GM12878 (cell line): ENCODE measurements around the gene CXXC4. TPM values are rescaled to one million over a fixed set of nuclear protein-coding genes. Genes with fewer than 3 reads are reported as not detected.

Experiments
- ATAC-seq: fragments of 200-7000 bp; cut with Tn5 transposase; 3 replicates; pipeline ENCODE4 v1.9.1; 2020; ENCODE audit warnings: mild to moderate bottlenecking, moderate library complexity
- BruUV-seq: library from RNA; stranded (reverse); fragments of 400-500 nt; replicated peaks from 2 replicates; lab custom pipeline; 2021; lab: Mats Ljungman, UMichigan
- CTCF ChIA-PET: fragments of 300-600 bp; sonication (Branson Sonifier 250); formaldehyde crosslinking; extraction: SDS; loops from one replicate; lab custom pipeline; 2021; ENCODE audit warnings: inconsistent platforms; lab: Yijun Ruan, JAX
- POLR2A ChIA-PET: fragments of 350-600 bp; formaldehyde crosslinking; extraction: SDS; loops from one replicate; lab custom pipeline; 2021; ENCODE audit warnings: inconsistent platforms; lab: Charles Lee
- RAD21 ChIA-PET: fragments of 300-600 bp; sonication (Branson Sonifier 250); formaldehyde crosslinking; loops from one replicate; lab custom pipeline; 2023; ENCODE audit warnings: antibody characterized with exemption; ENCODE audit not compliant: unreplicated experiment; lab: Charles Lee
- SMC1A ChIA-PET: fragments of 300-600 bp; sonication (Branson Sonifier 250); formaldehyde crosslinking; loops from one replicate; lab custom pipeline; 2023; ENCODE audit not compliant: unreplicated experiment, uncharacterized antibody; lab: Charles Lee
- DNase-seq: peaks from one replicate; pipeline ENCODE4 v3.0.0-alpha.2; 2011; ENCODE audit warnings: low read depth, low spot score
- FAIRE-seq: peaks from 3 replicates; lab custom pipeline; 2011; peaks lifted over from hg19 to GRCh38; lab: Jason Lieb, UNC
- H2AFZ ChIP-seq: 2 replicates; pipeline ENCODE4 v1.6.0; 2011; ENCODE audit warnings: low read depth, low read length, control low read depth; ENCODE audit not compliant: control insufficient read depth
- H3K27ac ChIP-seq: 2 replicates; pipeline ENCODE4 v1.5.1; 2011; ENCODE audit warnings: control low read depth; ENCODE audit not compliant: control insufficient read depth, insufficient read depth
- H3K27me3 ChIP-seq, 2 experiments: replicated peaks in 1 of 2; 2 replicates each; pipeline versions ENCODE4 v1.6.0 to v1.6.1; 2011; ENCODE audit warnings: low read length in 1 of 2; ENCODE audit not compliant: control insufficient read depth in 2 of 2, insufficient read depth in 2 of 2
- H3K36me3 ChIP-seq, 2 experiments: 2 replicates each; pipeline ENCODE4 v1.5.1; 2011; ENCODE audit warnings: low read length in 1 of 2; ENCODE audit not compliant: control insufficient read depth in 2 of 2, insufficient read depth in 2 of 2
- H3K4me1 ChIP-seq: 2 replicates; pipeline ENCODE4 v1.6.1; 2011; ENCODE audit warnings: mild to moderate bottlenecking, low read length, moderate library complexity, mixed read lengths; ENCODE audit not compliant: control insufficient read depth, insufficient read depth
- H3K4me2 ChIP-seq: 2 replicates; pipeline ENCODE4 v1.6.0; 2011; ENCODE audit warnings: control low read depth; ENCODE audit not compliant: control insufficient read depth, insufficient read depth
- H3K4me3 ChIP-seq: fragments of 200-600 bp; sonication (generic); 2 replicates; pipeline ENCODE4 v1.5.1; 2016
- H3K79me2 ChIP-seq: 2 replicates; pipeline ENCODE4 v1.6.0; 2011; ENCODE audit warnings: low read length; ENCODE audit not compliant: control insufficient read depth, insufficient read depth
- H3K9ac ChIP-seq: 2 replicates; pipeline ENCODE4 v1.8.0; 2011; ENCODE audit warnings: low read length, control low read depth, mixed read lengths; ENCODE audit not compliant: control insufficient read depth, insufficient read depth
- H3K9me3 ChIP-seq: replicated peaks from 3 replicates; pipeline ENCODE4 v1.5.1; 2011; ENCODE audit warnings: mild to moderate bottlenecking, low read length; ENCODE audit not compliant: control insufficient read depth, insufficient read depth
- H4K20me1 ChIP-seq: 2 replicates; pipeline ENCODE4 v1.6.0; 2011; ENCODE audit not compliant: control insufficient read depth, insufficient read depth
- CBFB ChIP-seq: IDR thresholded peaks from 2 replicates; pipeline ENCODE4 v1.6.1; 2016; ENCODE audit warnings: antibody characterized with exemption, low read depth
- FOXM1 ChIP-seq: IDR thresholded peaks from 2 replicates; pipeline ENCODE4 v1.6.1; 2012; ENCODE audit warnings: low read depth, mild to moderate bottlenecking, inconsistent platforms, low read length, moderate library complexity
- RCOR1 ChIP-seq: conservative IDR thresholded peaks from 2 replicates; pipeline ENCODE4 v1.6.1; 2012; ENCODE audit warnings: low read depth, low read length, improper control_type of control experiment
- RUNX3 ChIP-seq: IDR thresholded peaks from 2 replicates; pipeline ENCODE4 v1.6.1; 2012; ENCODE audit warnings: low read length, inconsistent platforms
- SRF ChIP-seq, 2 experiments: IDR thresholded peaks; 2 replicates each; pipeline ENCODE4 v1.6.1; 2011; ENCODE audit warnings: low read depth in 2 of 2, low read length in 2 of 2, mild to moderate bottlenecking in 1 of 2, moderate library complexity in 1 of 2
- TCF3 ChIP-seq: IDR thresholded peaks from 2 replicates; pipeline ENCODE4 v1.6.1; 2012; ENCODE audit warnings: low read depth, mild to moderate bottlenecking, low read length, borderline replicate concordance; ENCODE audit not compliant: insufficient read depth
- TCF7 ChIP-seq: IDR thresholded peaks from 2 replicates; pipeline ENCODE4 v1.6.1; 2014; ENCODE audit warnings: antibody characterized with exemption, borderline replicate concordance
- WGBS: methylation state at CpG from one replicate; pipeline ENCODE4 v1.1.6; 2016; ENCODE audit warnings: low lambda C conversion rate; ENCODE audit not compliant: insufficient replicate concordance, insufficient coverage; ENCODE audit errors: missing lambda C conversion rate; 5-methylcytosine and 5-hydroxymethylcytosine counted together
- in situ Hi-C: fragments of 300-500 bp; cut with MboI; formaldehyde crosslinking; loops from 9 replicates; pipeline ENCODE4 v1.14.3; 2018; ENCODE audit warnings: mixed read lengths
- intact Hi-C: fragments of 100-400 bp; cut with micrococcal nuclease; formaldehyde crosslinking; loops from one replicate; pipeline ENCODE4 v1.14.2; 2022; ENCODE audit not compliant: unreplicated experiment
- polyA plus RNA-seq, 11 experiments: library from polyadenylated mRNA; depleted of rRNA in 4 of 11; unstranded in 6 of 11; stranded (reverse) in 5 of 11; fragments of >200 nt; fragmentation: Nextera tagmentation in 4 of 11; fragmentation: Illumina TruSeq in 1 of 11; extraction: Ambion mirVana in 4 of 11; extraction: Trizol in 1 of 11; gene quantifications; 1 replicate in 1 of 11; 2 replicates in 10 of 11; pipeline versions ENCODE4 v1.2.1 to v1.2.3, GENCODE V29; 2011 to 2016; ENCODE audit warnings: inconsistent platforms in 2 of 11, missing spikeins in 2 of 11, low read depth in 1 of 11
- total RNA-seq, 4 experiments: library from RNA; depleted of rRNA in 3 of 4; stranded (reverse); fragments of >200 nt in 3 of 4; fragmentation: Illumina TruSeq in 1 of 4; extraction: Trizol in 1 of 4; gene quantifications; 2 replicates each; pipeline versions ENCODE4 v1.2.1 to v1.2.3, GENCODE V29; 2013 to 2021
- TF ChIP-seq, protein P1 (sequence below): IDR thresholded peaks from 2 replicates; pipeline ENCODE4 v1.6.1; 2012; ENCODE audit warnings: low read depth, low read length, improper control_type of control experiment
- TF ChIP-seq, protein P2 (sequence below): fragments of 450-650 bp; IDR thresholded peaks from 2 replicates; pipeline ENCODE4 v1.6.1; 2018; ENCODE audit warnings: borderline replicate concordance, mild to moderate bottlenecking; ENCODE audit not compliant: partially characterized antibody
- TF ChIP-seq, protein P3 (sequence below): fragments of 450-650 bp; IDR thresholded peaks from 2 replicates; pipeline ENCODE4 v1.6.1; 2016; ENCODE audit warnings: mild to moderate bottlenecking

CXXC4 gene
- total and polyA plus RNA-seq, 10 of the 15 experiments (the other 5 are each of a cell fraction or from before 2014, with no cell fraction given), result 4.2 to 17.0 (median 7.8) TPM

DNA sequence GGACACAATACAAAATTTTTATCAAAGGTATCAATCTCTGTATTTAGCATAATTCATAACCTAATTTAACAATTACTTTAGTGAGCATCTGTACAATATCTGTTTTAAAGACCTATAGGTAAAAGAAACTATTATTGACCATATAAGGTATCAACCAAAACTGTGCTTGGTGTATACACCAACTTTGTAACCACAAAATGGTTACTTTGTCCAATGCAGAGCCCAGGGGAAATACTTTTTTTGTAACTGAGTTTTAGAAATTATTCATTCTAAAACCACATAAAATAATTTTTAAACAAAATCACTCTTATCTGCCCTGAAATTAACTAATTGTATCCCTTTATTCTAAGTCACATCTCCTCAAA lies 5.0 kb downstream of the CXXC4 start:
- TSS peak; percentile 13 for BruUV-seq
- no peaks in the 10 kb centered on the region for H4K20me1 ChIP-seq
- POLR2A ChIA-PET, result no interaction called here
- peaks cover 59% of the 10 kb centered on the region for H3K79me2 ChIP-seq
- peak overlapping the region; percentile 89 for H3K9ac ChIP-seq
- FAIRE-seq, result no peak
- TF ChIP-seq TCF7, result 0 out of 2 replicates have a peak, but pooled peaks have one; percentile 42
- TF ChIP-seq SRF (IDR thresholded peaks at IDR 0.05; ENCODE audit: low read depth in 2 of 2, low read length in 2 of 2), result peak; percentile 37 to 84; a peak in 3 of 4 replicates
- TF ChIP-seq CBFB, result peak; percentile 49; the same call in 1 of the 2 replicates
- no peak for TF ChIP-seq RCOR1
- peak; percentile 81 for TF ChIP-seq RUNX3
- no peak for TF ChIP-seq FOXM1
- TF ChIP-seq, all 136 proteins: peak for 4
- in situ Hi-C loops (loop anchor here (10.0 kb wide), 1 partner anchor 375 kb away; no protein-coding TSS in a partner anchor), intact Hi-C loops (loop anchor here (1.0 to 10.0 kb wide), 9 partner anchors 253 to 1662 kb away; partner anchors contain the start of genes PPA2, TET2 and UBE2D3)
- RAD21 ChIA-PET, result interaction anchor here (0.9 to 1.5 kb wide), 2 partner anchors 18 to 36 kb away, joined by 3 read pairs; no protein-coding TSS in a partner anchor
- peaks cover 16% of the 10 kb centered on the region for H3K4me1 ChIP-seq
- peak overlapping the region; percentile 78 for H3K4me3 ChIP-seq
- peak overlapping the region; percentile 97 for H3K27ac ChIP-seq
- CTCF ChIA-PET, result interaction anchor here (1.3 kb wide), 2 partner anchors 16 to 265 kb away, joined by 3 read pairs; no protein-coding TSS in a partner anchor
- DNase-seq, result no peak
- SMC1A ChIA-PET, result interaction anchor here (1.4 to 1.7 kb wide), 2 partner anchors 30 to 70 kb away, joined by 6 to 11 read pairs; no protein-coding TSS in a partner anchor
- peak overlapping the region; percentile 94 for H3K4me2 ChIP-seq
- H3K36me3 ChIP-seq, result no peaks in the 10 kb centered on the region
- ATAC-seq, result peak; percentile 46
- H3K27me3 ChIP-seq, result no peaks in the 10 kb centered on the region
- no peaks in the 10 kb centered on the region; the same call in 2 of the 3 replicates for H3K9me3 ChIP-seq
- no peak overlapping the region; the same call in 1 of the 2 replicates for H2AFZ ChIP-seq

DNA sequence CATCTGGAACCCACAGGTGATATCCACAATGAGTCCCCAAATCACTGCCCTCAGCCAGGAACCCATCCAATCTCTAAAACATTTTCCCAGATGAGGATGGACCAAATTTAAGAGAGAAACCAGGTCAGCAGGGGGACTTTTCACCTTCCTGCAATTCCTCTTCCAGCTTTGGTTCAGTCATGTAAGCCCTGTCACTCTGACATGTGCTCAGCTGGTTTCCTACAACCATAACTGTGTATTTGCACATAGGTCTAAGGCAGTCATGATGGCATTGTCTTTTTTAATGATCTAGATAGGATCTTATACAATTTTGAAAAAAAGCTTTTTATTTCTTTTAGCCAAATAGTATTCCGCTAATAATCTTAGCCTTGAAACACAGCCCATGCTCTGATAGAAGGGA lies 6.5 kb downstream of the CXXC4 start:
- SMC1A ChIA-PET, result interaction anchor here (0.8 to 1.9 kb wide), 15 partner anchors 9 to 985 kb away, joined by 3 to 16 read pairs (median 3); partner anchors contain the start of gene PPA2
- WGBS, result 80% methylated on average over 1 of the region's 1 CpG
- CTCF ChIA-PET, result interaction anchor here (1.2 to 1.8 kb wide), 3 partner anchors 12 to 421 kb away, joined by 3 to 9 read pairs (median 4); no protein-coding TSS in a partner anchor
- TF ChIP-seq TCF3, result no peak
- TF ChIP-seq, protein P1, sequence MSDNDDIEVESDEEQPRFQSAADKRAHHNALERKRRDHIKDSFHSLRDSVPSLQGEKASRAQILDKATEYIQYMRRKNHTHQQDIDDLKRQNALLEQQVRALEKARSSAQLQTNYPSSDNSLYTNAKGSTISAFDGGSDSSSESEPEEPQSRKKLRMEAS, result 0 out of 2 replicates have a peak, but pooled peaks have one; percentile 28
- TF ChIP-seq, protein P2, sequence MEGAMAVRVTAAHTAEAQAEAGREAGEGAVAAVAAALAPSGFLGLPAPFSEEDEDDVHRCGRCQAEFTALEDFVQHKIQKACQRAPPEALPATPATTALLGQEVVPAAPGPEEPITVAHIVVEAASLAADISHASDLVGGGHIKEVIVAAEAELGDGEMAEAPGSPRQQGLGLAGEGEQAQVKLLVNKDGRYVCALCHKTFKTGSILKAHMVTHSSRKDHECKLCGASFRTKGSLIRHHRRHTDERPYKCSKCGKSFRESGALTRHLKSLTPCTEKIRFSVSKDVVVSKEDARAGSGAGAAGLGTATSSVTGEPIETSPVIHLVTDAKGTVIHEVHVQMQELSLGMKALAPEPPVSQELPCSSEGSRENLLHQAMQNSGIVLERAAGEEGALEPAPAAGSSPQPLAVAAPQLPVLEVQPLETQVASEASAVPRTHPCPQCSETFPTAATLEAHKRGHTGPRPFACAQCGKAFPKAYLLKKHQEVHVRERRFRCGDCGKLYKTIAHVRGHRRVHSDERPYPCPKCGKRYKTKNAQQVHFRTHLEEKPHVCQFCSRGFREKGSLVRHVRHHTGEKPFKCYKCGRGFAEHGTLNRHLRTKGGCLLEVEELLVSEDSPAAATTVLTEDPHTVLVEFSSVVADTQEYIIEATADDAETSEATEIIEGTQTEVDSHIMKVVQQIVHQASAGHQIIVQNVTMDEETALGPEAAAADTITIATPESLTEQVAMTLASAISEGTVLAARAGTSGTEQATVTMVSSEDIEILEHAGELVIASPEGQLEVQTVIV, result no peak
- TF ChIP-seq, protein P3, sequence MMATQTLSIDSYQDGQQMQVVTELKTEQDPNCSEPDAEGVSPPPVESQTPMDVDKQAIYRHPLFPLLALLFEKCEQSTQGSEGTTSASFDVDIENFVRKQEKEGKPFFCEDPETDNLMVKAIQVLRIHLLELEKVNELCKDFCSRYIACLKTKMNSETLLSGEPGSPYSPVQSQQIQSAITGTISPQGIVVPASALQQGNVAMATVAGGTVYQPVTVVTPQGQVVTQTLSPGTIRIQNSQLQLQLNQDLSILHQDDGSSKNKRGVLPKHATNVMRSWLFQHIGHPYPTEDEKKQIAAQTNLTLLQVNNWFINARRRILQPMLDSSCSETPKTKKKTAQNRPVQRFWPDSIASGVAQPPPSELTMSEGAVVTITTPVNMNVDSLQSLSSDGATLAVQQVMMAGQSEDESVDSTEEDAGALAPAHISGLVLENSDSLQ, result peak; percentile 81

More for the DNA sequence above, 6.5 kb downstream of the CXXC4 start:
- intact Hi-C loops (loop anchor here (2.0 kb wide), 1 partner anchor 423 kb away; no protein-coding TSS in a partner anchor), in situ Hi-C loops (no loop called here)
- ChIA-PET POLR2A (interaction anchor here (0.8 kb wide), 1 partner anchor 1222 kb away, joined by 5 read pairs; no protein-coding TSS in a partner anchor), RAD21 (interaction anchor here (0.5 to 1.7 kb wide), 8 partner anchors 9 to 1614 kb away, joined by 3 to 9 read pairs (median 5); no protein-coding TSS in a partner anchor)
- FAIRE-seq (no peak), ATAC-seq (no peak), DNase-seq (no peak)
- Histone ChIP-seq H3K4me1 (peaks cover 13% of the 10 kb centered on the region), H4K20me1 (no peaks in the 10 kb centered on the region), H2AFZ (peak overlapping the region; percentile 28), H3K9ac (peak overlapping the region; percentile 7), H3K4me2 (peak overlapping the region; percentile 45), H3K36me3 (no peaks in the 10 kb centered on the region), H3K27ac (peak overlapping the region; percentile 97), H3K27me3 (no peaks in the 10 kb centered on the region), H3K4me3 (peak overlapping the region; percentile 78; the same call in 1 of the 2 replicates), H3K9me3 (no peaks in the 10 kb centered on the region; the same call in 1 of the 3 replicates), H3K79me2 (peaks cover 43% of the 10 kb centered on the region)
- no TSS peak for BruUV-seq
